ENCODE data around the gene AGPAT3.

AGPAT3 gene

DNA sequence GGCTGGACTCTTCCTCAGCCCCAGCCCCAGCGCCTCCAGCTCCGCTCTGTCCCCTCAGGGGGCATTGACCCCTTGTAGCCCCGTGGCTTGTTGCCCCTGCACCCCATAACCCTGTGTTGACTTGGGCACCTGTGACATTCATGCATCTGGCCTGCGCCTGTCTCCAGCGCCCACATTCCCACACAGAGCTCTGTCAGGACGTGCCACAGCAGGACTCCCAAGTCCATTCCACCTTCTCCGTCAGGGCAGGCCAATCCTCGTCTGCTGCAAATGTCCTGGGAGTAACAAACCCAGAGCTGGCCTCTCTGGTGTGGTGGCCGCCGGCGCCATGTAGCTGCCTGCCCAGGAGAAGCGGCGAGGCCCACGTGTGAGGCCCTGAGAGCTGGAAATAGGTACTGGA is 60.6 kb downstream of the AGPAT3 start:
- no peak for DNase-seq

DNA sequence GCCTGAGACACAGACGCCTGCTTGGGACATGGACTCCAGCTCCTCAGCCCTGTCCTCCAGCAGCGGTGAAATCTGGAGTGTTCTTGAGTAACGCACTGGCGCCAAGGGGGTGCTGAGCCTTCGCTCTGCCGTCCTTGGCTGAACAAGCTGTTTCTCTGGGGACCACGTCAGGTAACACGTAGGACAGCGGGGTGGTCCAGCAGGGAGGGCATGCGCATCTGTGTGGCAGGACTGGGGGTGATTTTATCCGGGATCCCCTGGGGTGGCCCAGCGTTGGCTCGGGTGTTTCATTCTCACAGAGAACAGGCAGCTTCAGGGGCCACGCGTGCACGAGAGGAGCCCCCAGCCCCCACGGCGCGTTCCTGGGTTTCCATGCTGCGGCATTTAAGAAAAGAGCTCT is 61.2 kb downstream of the AGPAT3 start:
- DNase-seq = no peak

DNA sequence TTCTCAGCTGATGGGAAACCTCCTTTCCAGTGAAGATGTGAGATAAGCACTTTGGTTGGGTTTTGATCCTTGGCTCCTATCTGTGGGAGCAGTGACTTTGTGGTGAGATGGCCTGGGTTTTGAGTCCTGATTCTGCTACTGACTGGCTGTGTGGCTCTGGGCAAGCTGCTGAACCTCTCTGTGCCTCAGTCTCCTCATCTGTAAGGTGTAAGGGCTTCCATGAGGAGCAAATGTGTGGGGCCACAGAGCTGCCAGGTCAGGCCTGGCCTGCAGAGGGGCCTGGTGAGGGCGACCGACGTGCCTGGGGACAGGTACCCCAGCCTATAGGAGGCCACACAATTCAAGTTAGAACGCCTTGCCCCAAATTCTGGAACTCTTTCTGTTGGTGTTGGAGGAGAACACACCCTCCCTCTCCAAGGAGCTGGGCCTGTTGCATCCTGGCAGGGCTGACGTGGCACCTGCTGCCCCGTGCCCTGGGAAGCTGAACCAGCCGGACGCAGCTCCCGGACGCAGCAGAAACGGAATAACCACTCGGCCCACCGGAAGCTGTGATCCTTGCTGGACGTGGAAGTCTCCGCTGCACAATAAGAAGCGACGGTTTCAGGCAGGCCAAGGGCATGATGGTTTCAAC is 62.7 kb downstream of the AGPAT3 start:
- DNase-seq = no peak

DNA sequence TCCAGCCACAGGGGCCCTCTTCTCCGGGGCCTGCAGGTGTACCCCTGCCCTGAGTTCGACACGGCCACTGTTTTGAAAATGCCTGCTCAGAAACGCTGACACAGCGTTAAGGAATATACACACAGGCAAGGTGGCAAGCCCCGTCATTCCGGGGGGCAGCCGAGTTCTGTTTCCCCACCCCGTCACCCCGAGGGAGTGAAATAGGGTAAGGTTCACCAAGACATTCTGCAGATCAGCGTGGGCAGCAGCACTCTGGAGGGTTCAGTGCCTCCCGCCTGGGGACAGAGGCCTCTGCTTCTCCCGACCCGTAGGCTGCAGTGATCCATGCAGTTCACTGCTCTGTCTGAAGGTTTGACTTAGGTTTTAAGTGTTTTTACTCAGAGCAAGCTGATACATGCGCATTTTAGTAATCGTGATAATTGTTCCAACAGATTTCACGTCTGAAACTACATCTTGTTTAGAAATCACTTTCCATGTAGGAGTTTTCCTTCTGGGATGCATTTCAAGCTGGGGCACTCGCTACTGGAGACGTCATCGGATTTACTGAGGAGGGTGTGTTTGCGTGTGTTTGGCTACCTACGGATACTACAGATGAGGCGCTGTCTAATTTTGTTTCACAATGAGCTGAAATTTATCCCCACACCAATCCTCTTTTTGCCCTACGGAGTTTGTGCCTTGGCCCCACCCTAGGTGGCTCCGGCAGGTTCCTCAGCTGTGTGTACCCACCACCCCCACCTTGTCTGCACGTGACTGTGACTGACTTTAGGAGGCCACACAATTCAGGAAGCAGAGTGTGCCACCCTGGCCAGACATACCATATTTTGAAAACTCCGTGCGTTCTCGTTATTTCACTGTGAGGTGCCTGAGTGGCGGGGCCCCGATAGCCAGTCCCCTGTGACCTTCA is 63.5 kb downstream of the AGPAT3 start:
- DNase-seq = no peak

DNA sequence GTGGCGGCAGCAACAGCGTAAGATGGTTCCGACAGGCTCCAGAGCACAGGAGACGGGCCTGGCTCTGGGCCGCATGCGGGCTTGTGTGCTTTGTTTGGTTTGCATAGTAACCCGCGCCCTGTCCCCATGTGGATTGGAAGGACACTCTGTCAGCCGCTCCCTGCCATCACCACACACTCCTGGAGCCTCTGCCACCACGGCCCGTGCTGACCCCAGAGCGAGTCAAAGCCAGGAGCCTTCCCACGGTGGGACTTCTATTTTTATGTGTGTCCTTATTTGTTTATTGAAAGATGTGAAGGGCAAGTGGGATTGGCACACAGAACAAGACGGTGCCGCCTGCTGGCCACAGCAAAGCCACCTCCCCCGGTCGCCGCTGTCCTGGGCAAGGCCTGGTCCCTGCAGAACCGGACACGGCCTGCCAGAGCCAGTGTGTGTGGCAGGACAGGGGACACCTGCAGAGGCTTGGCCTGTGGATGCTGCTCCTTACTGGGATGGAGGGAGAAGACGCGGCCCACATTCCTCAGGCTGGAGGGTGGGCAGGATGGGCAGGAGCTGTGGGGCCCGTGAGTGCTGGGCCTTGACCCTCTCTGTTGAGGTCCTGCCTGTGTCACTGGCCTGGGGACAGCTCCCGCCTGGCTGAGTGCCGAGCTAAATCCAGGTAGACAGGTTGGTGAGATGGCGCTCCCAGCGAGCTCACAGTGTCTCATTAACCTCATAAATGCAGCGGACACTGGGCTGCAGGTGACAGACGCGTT is 64.4 kb downstream of the AGPAT3 start:
- DNase-seq = no peak

DNA sequence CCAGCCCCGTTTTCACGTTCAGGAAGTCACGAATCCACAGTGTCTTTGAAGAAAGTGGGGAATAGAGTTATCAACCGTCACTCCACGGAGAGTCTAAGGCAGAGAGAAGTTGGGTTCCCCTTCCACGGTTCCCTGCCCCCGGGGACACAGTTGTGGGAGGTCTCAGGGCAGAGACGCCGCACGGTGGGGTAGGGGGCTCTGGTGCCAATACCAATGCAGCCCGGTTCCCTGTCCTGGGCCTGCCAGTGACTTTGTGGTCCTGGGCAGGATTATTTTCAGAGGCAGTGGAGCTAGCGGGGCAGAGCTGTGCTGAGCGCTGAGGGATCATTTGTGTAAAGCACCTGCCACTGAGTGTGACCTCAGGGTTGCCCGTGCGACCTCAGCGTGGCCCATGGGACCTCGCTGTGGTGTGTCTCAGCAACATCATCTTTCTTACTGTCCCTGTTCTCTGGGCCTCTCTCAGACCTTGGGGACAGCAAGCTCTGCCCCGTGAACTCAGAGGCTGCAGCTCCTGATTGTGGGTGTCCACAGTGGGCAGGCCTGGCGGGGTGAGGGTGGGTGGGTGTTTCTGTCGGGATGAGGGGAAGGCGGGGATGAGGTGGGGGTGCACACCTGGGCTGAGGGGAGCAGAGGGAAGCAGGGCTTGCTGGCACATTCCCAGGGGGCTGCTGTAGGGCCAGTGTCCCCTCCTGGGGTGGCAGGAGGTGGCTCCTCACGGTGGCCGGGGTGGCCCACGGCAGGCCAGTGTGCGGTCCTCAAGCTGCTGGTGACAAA is 65.2 kb downstream of the AGPAT3 start:
- no peak for DNase-seq

DNA sequence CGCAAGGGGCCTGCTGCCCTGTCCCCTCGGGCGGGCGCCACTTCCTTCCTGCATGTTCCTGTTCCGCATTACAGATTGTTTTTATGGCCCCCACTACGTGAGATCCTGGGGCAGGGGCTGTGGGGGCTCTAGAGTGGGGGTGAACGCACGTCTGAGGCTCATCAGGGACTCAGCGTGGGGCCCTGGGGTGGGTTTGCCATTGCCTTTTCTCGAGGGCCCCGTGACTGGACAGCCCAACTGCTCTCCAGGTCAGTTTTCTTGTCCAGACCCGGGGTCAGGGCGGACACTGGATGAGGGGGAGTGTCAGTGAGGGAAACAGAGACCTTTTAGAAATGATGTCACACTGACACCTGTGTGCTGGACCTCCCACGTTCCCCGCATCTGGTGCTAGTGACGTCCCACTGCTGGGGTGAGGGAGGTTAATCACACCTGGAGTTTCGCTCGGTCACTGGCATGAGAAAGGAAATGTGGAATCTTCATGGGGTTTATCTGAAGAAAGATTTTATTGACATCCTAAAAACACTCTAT is 65.9 kb downstream of the AGPAT3 start:
- no peak for DNase-seq

DNA sequence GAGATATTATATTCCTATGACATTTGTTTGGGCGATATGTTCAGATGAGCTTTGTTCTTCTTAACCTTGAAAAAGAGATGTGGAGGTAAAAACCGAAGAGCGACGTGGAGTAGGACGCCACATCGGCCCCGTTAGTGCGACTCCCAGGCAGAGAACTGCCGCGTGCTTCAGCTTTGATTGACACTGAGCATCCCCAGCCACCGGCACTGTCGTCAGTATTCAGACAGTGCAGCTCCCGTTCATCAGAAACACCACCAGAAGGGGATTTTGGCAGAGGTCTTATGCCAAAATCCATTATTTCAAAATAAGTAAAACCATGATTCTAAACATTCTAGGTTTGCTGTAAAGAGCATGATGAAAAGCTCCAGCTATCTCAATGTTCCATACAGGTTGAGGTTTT is 66.5 kb downstream of the AGPAT3 start:
- no peak for DNase-seq

DNA sequence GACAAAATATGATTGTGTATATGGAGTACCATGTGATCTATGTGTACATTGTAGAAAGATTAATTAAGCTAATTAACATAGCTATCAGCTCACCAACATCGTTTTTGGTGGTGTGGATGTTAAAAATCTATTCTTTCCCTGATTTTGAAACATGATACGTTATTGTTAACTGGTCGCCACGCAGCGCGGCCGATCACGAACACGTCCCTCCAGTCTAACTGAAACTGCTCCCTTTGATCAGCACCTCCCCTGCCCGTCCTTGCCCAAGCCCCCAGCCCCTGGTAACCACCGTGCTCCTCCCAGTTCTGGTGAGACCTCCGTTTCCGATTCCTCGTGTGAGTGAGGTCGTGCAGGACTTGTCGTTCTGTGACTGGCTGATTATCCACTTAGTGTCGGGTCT is 67.0 kb downstream of the AGPAT3 start:
- no peak for DNase-seq

DNA sequence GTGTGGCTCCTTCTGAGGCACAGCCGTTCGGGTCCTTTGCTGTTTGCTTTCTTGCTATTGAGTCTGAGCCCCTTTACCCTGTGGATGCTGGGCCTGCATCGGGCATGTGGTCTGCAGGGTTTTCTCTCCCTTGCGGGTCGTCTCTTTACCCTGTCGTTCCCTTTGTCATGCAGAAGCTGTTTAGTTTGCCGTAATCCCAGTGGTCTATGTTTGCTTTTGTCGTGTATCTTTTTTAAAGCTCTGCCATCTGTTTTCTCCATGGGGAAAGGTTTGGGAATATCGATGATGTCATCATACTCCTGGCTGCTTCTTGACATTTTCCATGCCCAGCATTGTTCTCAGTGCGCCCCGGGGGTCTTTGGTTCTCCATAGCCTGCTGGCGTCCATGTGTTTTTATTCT is 68.2 kb downstream of the AGPAT3 start:
- DNase-seq = no peak

DNA sequence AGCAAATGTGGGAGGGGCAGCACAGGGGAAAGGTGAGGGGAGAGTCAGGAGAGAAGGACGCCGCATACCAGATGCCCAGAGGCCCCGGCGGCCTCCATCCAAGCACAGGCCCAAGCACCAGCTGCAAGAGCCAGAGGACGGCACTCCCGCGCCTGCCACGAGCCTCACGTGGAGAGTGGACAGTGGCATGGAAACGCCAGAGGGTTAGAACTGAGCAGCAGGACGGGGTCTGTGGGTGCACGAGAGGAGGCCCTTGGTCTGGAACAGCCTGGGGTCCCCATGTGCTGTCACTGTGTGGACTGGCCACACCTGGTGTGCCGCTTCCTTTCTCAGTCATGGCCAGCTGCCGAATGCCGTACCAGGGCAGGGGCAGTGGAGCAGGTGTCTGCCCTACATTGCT is 68.7 kb downstream of the AGPAT3 start:
- DNase-seq = no peak

DNA sequence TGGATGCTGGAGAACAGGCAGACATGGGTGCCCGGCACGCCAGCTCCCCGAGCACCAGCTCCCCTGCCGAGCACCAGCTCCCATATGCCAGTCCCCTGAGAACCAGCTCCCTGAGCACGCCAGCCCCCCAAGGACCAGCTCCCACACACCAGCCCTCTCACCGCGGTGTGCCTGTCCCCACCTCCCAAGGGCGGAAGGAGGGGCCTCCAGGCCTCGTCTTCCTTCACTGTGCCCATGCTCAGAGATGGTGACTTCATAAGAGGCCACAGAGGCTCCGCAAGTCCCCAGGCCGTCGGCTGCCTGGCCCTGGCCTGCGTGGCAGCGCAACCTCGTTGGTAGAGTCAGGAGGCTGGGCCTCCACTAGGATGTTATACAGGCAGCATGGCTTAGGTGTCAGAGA is 69.1 kb downstream of the AGPAT3 start:
- DNase-seq = no peak

DNA sequence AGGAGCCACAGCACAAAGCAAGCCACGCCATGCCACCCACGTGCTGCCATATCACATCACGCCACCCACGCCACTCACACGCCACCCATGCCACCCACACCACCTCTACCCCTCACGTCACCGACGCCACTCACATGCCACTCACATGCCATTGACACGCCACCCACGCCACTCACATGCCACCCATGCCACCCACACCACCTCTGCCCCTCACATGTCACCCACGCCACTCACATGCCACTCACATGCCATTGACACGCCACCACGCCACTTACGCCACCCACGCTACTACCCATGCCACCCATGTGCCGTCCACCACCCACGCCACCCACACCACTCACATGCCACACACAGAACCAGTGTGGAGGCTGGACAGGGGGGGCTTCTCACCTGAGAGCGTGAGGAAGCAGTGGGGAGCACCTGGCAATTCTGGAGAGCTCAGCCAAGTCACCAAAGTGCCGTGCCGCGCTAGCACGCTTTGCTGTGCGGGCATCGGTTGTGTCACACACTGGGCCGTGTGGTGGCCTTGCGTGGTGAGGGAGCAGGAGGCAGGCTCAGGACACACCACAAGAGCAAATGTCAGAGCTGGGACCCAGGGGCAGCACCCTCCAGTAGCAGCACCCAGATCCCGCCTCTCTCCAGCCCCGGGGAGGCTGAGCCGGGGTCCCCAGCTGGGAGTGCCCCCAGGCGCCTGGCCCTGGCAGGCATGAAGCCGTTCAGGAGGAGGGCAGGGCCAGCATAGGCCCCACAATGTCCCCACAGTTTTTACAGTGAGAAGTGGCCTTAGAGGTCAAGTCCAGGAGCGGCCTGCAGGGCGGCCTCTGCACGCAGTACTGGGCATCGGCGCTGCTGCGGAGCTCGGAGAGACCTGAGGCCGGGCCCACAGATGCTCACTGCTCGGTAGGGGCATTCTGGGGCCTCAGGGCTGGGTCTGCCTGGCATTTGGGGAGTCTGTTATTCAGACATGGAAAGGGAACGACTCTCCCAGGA is 70.0 kb downstream of the AGPAT3 start:
- no peak for DNase-seq

DNA sequence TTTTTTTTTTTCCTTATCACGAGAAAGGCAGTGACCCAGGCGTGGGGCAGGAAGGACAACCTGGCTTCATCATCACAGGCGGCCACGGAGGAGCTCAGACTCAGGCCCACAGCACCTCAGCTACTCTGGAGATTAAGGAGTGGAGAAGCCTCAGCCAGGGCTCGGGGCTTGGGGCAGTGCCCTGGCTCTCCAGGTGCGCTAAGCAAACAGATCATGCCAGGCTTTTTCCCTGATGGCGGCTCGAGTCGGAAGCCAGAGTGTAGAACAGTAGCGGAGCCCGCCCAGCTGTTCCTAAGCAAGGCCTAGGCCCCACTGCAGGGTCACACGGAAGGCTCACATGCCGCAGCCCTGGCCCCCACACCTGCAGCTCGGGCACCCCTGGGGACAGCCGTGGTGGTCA is 70.7 kb downstream of the AGPAT3 start:
- no peak for DNase-seq

DNA sequence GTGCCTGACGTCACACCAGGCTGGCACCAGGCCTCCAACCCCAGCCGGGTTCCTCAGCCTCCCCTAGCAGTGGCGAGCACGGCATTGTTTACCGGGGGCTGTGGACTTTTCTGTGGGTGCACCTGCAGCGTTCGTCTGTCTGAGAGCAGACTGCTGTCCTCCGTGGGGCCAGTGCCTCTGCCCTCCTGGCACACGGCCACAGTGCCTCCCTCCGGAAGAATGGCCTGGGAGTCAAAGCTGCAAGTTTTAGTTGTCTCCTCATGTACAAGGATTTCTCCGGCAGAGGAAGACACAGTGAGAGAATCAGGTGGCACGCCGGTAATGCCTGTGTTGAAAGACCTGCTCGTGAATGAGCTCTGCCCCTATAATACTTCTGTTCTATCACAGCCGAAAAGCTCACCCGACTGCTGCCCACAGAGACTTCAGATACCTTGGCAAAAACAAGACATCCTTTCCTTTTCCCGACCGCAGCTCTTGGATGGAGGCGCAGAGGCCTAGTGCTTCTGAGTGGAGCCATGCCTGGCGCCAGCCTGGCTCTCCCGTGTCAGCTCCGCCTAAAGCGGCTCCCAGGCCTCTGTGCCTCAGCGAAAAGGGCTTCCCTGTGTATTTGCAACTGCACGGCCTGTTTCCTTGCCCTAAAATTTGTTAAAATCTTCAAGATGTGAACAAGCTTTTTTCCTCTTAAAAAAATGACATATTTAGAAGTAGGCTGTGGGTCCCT is 71.4 kb downstream of the AGPAT3 start:
- DNase-seq = no peak

DNA sequence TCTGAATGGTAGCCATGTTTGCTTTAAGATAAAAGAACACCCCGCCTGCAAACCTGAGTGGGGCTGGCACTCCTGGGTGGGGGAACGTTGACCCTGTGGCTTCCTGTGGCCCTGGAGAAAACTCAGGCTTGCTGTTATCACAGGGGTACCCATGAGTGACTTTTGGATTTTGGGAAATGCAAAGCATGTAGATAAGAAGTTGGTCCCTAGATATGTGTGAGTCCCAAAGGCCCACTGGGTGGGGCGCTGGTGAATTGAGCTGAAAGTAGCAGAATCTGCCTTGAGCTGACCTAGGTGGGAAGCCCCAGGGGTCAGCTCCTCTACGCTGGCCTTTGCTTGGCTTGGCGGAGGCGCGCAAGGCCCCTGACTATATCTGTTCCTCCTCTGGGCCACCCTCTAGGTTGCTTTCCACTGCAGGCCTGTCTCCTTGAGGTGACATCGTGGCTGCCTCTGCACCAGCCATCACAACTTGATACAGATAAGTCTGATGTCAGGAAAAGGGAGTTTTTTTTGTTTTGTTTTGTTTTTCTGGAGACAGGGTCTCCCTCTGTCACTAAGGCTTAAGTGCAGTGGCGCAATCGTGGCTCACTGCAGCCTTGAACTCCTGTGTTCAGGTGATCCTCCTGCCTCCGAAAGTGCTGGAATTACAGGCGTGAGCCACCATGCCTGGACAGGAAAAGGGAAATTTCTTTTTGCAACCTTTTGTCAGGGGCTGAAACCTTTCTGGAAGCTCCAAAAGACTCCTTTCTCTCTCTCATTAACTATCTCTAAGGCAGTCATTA is 72.2 kb downstream of the AGPAT3 start:
- DNase-seq = no peak

DNA sequence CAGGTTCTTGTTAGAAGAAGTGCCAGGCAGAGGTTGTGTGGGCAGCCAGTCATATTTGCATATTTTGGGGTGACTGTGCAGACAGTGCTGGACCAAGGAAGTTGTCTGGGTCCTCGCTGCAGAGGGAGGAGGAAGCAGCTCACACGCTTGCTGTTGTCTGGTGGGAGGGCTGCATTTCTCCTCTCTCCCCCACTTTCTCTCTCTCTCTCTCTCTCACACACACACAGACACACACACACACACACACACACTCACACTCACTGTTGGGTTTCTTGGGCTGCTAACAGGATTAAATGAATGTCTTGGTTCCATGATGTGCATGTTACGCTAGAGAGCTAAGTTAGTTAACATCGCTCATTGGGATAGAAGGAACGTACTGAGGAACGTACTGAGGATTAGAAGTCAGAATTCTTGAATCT is 72.9 kb downstream of the AGPAT3 start:
- no peak for DNase-seq

DNA sequence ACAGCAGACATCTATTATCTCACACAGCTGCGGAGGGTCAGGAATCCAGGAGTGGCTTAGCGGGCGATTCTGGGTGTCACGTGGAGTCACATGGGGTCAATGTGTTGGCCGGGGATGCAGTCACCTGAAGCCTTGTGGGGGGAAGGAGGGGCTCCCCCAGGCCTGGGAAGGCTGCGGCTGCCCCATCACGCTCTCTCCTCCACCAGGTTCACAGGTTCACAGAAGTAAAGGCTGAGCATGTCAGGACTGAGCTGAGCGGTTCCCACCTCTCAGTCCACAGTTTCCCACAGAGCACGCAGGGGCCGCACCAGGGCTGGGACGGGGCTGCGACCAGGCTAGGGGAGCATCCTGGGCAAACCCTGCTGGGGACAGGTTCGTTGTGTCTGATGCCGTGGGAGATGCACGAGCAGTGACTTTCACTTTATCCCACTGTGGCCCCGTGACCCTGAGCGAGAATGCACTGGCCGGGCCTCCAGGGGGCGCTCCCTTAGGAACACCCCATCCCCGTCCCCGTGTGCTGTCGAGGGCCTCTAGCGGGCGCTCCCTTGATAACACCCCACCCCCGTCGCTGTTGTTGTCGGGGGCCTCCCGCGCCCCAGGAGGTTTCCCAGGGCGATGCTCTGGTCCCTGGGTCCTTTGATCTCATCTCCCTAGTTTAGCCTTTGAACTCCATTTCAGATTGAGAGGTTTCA is 73.9 kb downstream of the AGPAT3 start:
- peak; percentile 52 for DNase-seq

All from fibroblast of upper back skin (primary cell).